GM12878 (cell line): ENCODE data around the gene CARD10. TPM values are rescaled to one million over a fixed set of nuclear protein-coding genes. Genes with fewer than 3 reads are reported as not detected.

Source experiments
- ATAC-seq: fragments of 200-7000 bp; cut with Tn5 transposase; 3 replicates; pipeline ENCODE4 v1.9.1; 2020; ENCODE audit warnings: mild to moderate bottlenecking, moderate library complexity
- BruUV-seq: library from RNA; stranded (reverse); fragments of 400-500 nt; replicated peaks from 2 replicates; lab custom pipeline; 2021; lab: Mats Ljungman, UMichigan
- CTCF ChIA-PET: fragments of 300-600 bp; sonication (Branson Sonifier 250); formaldehyde crosslinking; extraction: SDS; loops from one replicate; lab custom pipeline; 2021; ENCODE audit warnings: inconsistent platforms; lab: Yijun Ruan, JAX
- POLR2A ChIA-PET: fragments of 350-600 bp; formaldehyde crosslinking; extraction: SDS; loops from one replicate; lab custom pipeline; 2021; ENCODE audit warnings: inconsistent platforms; lab: Charles Lee
- RAD21 ChIA-PET: fragments of 300-600 bp; sonication (Branson Sonifier 250); formaldehyde crosslinking; loops from one replicate; lab custom pipeline; 2023; ENCODE audit warnings: antibody characterized with exemption; ENCODE audit not compliant: unreplicated experiment; lab: Charles Lee
- SMC1A ChIA-PET: fragments of 300-600 bp; sonication (Branson Sonifier 250); formaldehyde crosslinking; loops from one replicate; lab custom pipeline; 2023; ENCODE audit not compliant: unreplicated experiment, uncharacterized antibody; lab: Charles Lee
- DNase-seq: peaks from one replicate; pipeline ENCODE4 v3.0.0-alpha.2; 2011; ENCODE audit warnings: low read depth, low spot score
- FAIRE-seq: peaks from 3 replicates; lab custom pipeline; 2011; peaks lifted over from hg19 to GRCh38; lab: Jason Lieb, UNC
- H2AFZ ChIP-seq: 2 replicates; pipeline ENCODE4 v1.6.0; 2011; ENCODE audit warnings: low read depth, low read length, control low read depth; ENCODE audit not compliant: control insufficient read depth
- H3K27ac ChIP-seq: 2 replicates; pipeline ENCODE4 v1.5.1; 2011; ENCODE audit warnings: control low read depth; ENCODE audit not compliant: control insufficient read depth, insufficient read depth
- H3K27me3 ChIP-seq, 2 experiments: replicated peaks in 1 of 2; 2 replicates each; pipeline versions ENCODE4 v1.6.0 to v1.6.1; 2011; ENCODE audit warnings: low read length in 1 of 2; ENCODE audit not compliant: control insufficient read depth in 2 of 2, insufficient read depth in 2 of 2
- H3K36me3 ChIP-seq, 2 experiments: 2 replicates each; pipeline ENCODE4 v1.5.1; 2011; ENCODE audit warnings: low read length in 1 of 2; ENCODE audit not compliant: control insufficient read depth in 2 of 2, insufficient read depth in 2 of 2
- H3K4me1 ChIP-seq: 2 replicates; pipeline ENCODE4 v1.6.1; 2011; ENCODE audit warnings: mild to moderate bottlenecking, low read length, moderate library complexity, mixed read lengths; ENCODE audit not compliant: control insufficient read depth, insufficient read depth
- H3K4me2 ChIP-seq: 2 replicates; pipeline ENCODE4 v1.6.0; 2011; ENCODE audit warnings: control low read depth; ENCODE audit not compliant: control insufficient read depth, insufficient read depth
- H3K4me3 ChIP-seq: fragments of 200-600 bp; sonication (generic); 2 replicates; pipeline ENCODE4 v1.5.1; 2016
- H3K79me2 ChIP-seq: 2 replicates; pipeline ENCODE4 v1.6.0; 2011; ENCODE audit warnings: low read length; ENCODE audit not compliant: control insufficient read depth, insufficient read depth
- H3K9ac ChIP-seq: 2 replicates; pipeline ENCODE4 v1.8.0; 2011; ENCODE audit warnings: low read length, control low read depth, mixed read lengths; ENCODE audit not compliant: control insufficient read depth, insufficient read depth
- H3K9me3 ChIP-seq: replicated peaks from 3 replicates; pipeline ENCODE4 v1.5.1; 2011; ENCODE audit warnings: mild to moderate bottlenecking, low read length; ENCODE audit not compliant: control insufficient read depth, insufficient read depth
- H4K20me1 ChIP-seq: 2 replicates; pipeline ENCODE4 v1.6.0; 2011; ENCODE audit not compliant: control insufficient read depth, insufficient read depth
- BCL11A ChIP-seq: IDR thresholded peaks from 2 replicates; pipeline ENCODE4 v1.6.1; 2011; ENCODE audit warnings: low read depth, low read length
- CBX3 ChIP-seq: fragments of 200-600 bp; sonication (generic); IDR thresholded peaks from 2 replicates; pipeline ENCODE4 v1.6.1; 2016; ENCODE audit warnings: low read depth, borderline replicate concordance
- EGR1 ChIP-seq, 2 experiments: IDR thresholded peaks; 1 replicate in 1 of 2; 2 replicates in 1 of 2; pipeline ENCODE4 v1.6.1; 2011 to 2012; ENCODE audit warnings: low read depth in 2 of 2, low read length in 2 of 2, borderline replicate concordance in 1 of 2, mild to moderate bottlenecking in 1 of 2, moderate library complexity in 1 of 2
- GABPA ChIP-seq: IDR thresholded peaks from 2 replicates; pipeline ENCODE4 v1.6.1; 2014; ENCODE audit warnings: antibody characterized with exemption, low read depth, mild to moderate bottlenecking, inconsistent platforms
- HDAC2 ChIP-seq: fragments of 200-600 bp; sonication (generic); IDR thresholded peaks from 2 replicates; pipeline ENCODE4 v1.6.1; 2017
- KAT2A ChIP-seq: conservative IDR thresholded peaks from 2 replicates; pipeline ENCODE4 v1.6.1; 2011; ENCODE audit warnings: low read depth, low read length; ENCODE audit not compliant: control insufficient read depth
- NFIC ChIP-seq: IDR thresholded peaks from 2 replicates; pipeline ENCODE4 v1.6.1; 2012; ENCODE audit warnings: low read depth, mild to moderate bottlenecking, inconsistent platforms, low read length, moderate library complexity
- NFYA ChIP-seq: IDR thresholded peaks from 2 replicates; pipeline ENCODE4 v1.6.1; 2011; ENCODE audit warnings: low read depth, mild to moderate bottlenecking, low read length, improper control_type of control experiment, borderline replicate concordance
- NR2F1 ChIP-seq: fragments of 450-650 bp; conservative IDR thresholded peaks from 2 replicates; pipeline ENCODE4 v1.6.1; 2017; ENCODE audit warnings: mild to moderate bottlenecking
- PML ChIP-seq: IDR thresholded peaks from 2 replicates; pipeline ENCODE4 v1.6.1; 2012; ENCODE audit warnings: low read length, inconsistent platforms
- RB1 ChIP-seq: fragments of 450-650 bp; formaldehyde crosslinking; IDR thresholded peaks from 2 replicates; pipeline ENCODE4 v1.6.1; 2017; ENCODE audit warnings: mild to moderate bottlenecking, borderline replicate concordance
- SREBF1 ChIP-seq: IDR thresholded peaks from 2 replicates; pipeline ENCODE4 v1.6.1; 2012; ENCODE audit warnings: mild to moderate bottlenecking, low read length
- TCF12 ChIP-seq: IDR thresholded peaks from 2 replicates; pipeline ENCODE4 v1.6.1; 2011; ENCODE audit warnings: low read depth, mild to moderate bottlenecking, low read length
- TCF3 ChIP-seq: IDR thresholded peaks from 2 replicates; pipeline ENCODE4 v1.6.1; 2012; ENCODE audit warnings: low read depth, mild to moderate bottlenecking, low read length, borderline replicate concordance; ENCODE audit not compliant: insufficient read depth
- WGBS: methylation state at CpG from one replicate; pipeline ENCODE4 v1.1.6; 2016; ENCODE audit warnings: low lambda C conversion rate; ENCODE audit not compliant: insufficient replicate concordance, insufficient coverage; ENCODE audit errors: missing lambda C conversion rate; 5-methylcytosine and 5-hydroxymethylcytosine counted together
- in situ Hi-C: fragments of 300-500 bp; cut with MboI; formaldehyde crosslinking; loops from 9 replicates; pipeline ENCODE4 v1.14.3; 2018; ENCODE audit warnings: mixed read lengths
- intact Hi-C: fragments of 100-400 bp; cut with micrococcal nuclease; formaldehyde crosslinking; loops from one replicate; pipeline ENCODE4 v1.14.2; 2022; ENCODE audit not compliant: unreplicated experiment
- polyA plus RNA-seq, 11 experiments: library from polyadenylated mRNA; depleted of rRNA in 4 of 11; unstranded in 6 of 11; stranded (reverse) in 5 of 11; fragments of >200 nt; fragmentation: Nextera tagmentation in 4 of 11; fragmentation: Illumina TruSeq in 1 of 11; extraction: Ambion mirVana in 4 of 11; extraction: Trizol in 1 of 11; gene quantifications; 1 replicate in 1 of 11; 2 replicates in 10 of 11; pipeline versions ENCODE4 v1.2.1 to v1.2.3, GENCODE V29; 2011 to 2016; ENCODE audit warnings: inconsistent platforms in 2 of 11, missing spikeins in 2 of 11, low read depth in 1 of 11
- total RNA-seq, 4 experiments: library from RNA; depleted of rRNA in 3 of 4; stranded (reverse); fragments of >200 nt in 3 of 4; fragmentation: Illumina TruSeq in 1 of 4; extraction: Trizol in 1 of 4; gene quantifications; 2 replicates each; pipeline versions ENCODE4 v1.2.1 to v1.2.3, GENCODE V29; 2013 to 2021
- TF ChIP-seq, protein P1 (sequence below): fragments of 450-650 bp; IDR thresholded peaks from 2 replicates; pipeline ENCODE4 v1.6.1; 2017; ENCODE audit warnings: antibody characterized with exemption, mild to moderate bottlenecking, moderate library complexity
- TF ChIP-seq, protein P2 (sequence below): IDR thresholded peaks from 2 replicates; pipeline ENCODE4 v1.6.1; 2012; ENCODE audit warnings: low read depth, low read length, improper control_type of control experiment

CARD10 gene
- total and polyA plus RNA-seq, 10 of the 15 experiments (the other 5 are each of a cell fraction or from before 2014, with no cell fraction given) = 0.08 to 0.10 (median 0.10) TPM; not detected in 7

DNA sequence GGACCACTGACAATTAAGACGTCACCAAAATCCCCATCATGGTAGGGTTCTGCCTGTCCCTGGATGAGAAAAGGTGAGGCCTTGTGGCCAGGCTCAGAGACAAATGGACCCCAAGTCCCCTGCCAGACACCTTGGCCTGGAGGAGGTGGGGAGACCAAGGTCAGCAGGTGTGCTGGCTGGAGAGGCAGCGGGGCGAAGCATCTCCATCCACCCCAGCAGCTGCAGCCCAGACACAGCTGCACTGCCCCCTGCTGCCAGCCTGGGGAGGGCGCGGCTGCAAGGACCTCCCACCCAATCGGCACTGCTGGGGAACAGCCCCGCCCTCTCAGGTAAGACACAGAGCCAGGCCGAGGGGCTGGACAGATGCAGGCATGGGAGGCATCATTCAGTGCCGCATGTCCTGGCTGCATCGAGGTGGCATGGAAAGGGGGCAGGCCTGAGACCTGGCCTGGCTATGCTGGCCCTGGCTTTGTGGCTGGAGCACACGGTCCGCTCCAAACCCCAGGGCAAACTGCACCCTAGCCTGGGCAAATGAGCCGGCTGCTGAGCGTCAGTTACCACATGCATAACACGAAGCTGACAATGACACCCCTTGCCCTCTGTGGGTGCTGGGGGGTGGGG lies 20.8 kb downstream of the CARD10 start (continued):
- TF ChIP-seq SREBF1 (no peak), TCF3 (peak; percentile 77; the same call in 1 of the 2 replicates), KAT2A (no peak), BCL11A (no peak), NFYA (no peak), TCF12 (0 out of 2 replicates have a peak, but pooled peaks have one; percentile 77)
- TF ChIP-seq, protein P1, sequence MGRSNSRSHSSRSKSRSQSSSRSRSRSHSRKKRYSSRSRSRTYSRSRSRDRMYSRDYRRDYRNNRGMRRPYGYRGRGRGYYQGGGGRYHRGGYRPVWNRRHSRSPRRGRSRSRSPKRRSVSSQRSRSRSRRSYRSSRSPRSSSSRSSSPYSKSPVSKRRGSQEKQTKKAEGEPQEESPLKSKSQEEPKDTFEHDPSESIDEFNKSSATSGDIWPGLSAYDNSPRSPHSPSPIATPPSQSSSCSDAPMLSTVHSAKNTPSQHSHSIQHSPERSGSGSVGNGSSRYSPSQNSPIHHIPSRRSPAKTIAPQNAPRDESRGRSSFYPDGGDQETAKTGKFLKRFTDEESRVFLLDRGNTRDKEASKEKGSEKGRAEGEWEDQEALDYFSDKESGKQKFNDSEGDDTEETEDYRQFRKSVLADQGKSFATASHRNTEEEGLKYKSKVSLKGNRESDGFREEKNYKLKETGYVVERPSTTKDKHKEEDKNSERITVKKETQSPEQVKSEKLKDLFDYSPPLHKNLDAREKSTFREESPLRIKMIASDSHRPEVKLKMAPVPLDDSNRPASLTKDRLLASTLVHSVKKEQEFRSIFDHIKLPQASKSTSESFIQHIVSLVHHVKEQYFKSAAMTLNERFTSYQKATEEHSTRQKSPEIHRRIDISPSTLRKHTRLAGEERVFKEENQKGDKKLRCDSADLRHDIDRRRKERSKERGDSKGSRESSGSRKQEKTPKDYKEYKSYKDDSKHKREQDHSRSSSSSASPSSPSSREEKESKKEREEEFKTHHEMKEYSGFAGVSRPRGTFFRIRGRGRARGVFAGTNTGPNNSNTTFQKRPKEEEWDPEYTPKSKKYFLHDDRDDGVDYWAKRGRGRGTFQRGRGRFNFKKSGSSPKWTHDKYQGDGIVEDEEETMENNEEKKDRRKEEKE = no peak
- TF ChIP-seq, all 136 proteins: peak for 8

DNA sequence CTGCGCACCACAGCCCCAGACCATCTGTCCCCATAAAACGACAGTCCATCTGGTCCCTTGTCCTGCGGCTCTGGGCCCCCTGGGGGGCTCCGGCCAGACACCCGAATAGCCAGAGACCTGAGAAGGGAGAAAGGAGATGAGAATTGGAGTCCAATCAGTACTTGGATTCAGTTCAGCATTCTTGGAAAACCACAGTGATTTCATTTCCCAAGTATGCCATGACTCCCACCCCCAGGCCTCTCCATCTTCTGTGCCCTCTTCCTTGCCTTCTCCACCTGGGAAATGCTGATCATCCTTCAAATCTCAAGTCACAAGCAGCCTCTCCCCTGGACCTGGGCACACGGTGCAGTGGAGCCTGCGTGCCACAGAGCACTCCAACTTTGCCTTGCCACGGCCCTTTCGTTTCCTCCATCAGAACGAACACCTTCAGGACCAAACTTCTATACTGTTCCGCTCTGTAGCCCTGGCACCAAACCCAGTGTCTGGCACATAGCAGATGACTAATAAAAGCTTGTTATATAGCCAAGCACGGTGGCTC lies 22.1 kb downstream of the CARD10 start:
- Histone ChIP-seq H3K4me3 (no peak overlapping the region), H2AFZ (no peak overlapping the region), H3K36me3 (no peaks in the 10 kb centered on the region), H3K27ac (no peak overlapping the region), H3K4me2 (no peak overlapping the region), H4K20me1 (no peaks in the 10 kb centered on the region), H3K9me3 (no peaks in the 10 kb centered on the region), H3K9ac (no peak overlapping the region), H3K4me1 (no peaks in the 10 kb centered on the region), H3K27me3 (peaks cover 0 to 3% of the 10 kb centered on the region in 2 experiments; a peak in 2 of 4 replicates), H3K79me2 (no peaks in the 10 kb centered on the region)
- FAIRE-seq (no peak), ATAC-seq (no peak), DNase-seq (no peak)
- CTCF ChIA-PET = interaction anchor here (0.9 to 11.5 kb wide), 7 partner anchors 8 to 183 kb away, joined by 3 to 75 read pairs (median 6); partner anchors contain the start of gene MFNG
- TF ChIP-seq, protein P2, sequence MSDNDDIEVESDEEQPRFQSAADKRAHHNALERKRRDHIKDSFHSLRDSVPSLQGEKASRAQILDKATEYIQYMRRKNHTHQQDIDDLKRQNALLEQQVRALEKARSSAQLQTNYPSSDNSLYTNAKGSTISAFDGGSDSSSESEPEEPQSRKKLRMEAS = no peak
- TF ChIP-seq EGR1 (IDR thresholded peaks at IDR 0.05; ENCODE audit: borderline replicate concordance in 1 of 2, low read depth in 2 of 2, low read length in 2 of 2) (no peak), GABPA (no peak), CBX3 (no peak), NR2F1 (no peak), RB1 (no peak), NFIC (no peak), HDAC2 (no peak), PML (no peak), TCF12 (no peak)
- SMC1A ChIA-PET = interaction anchor here (1.1 to 1.2 kb wide), 2 partner anchors 11 kb away, joined by 3 to 4 read pairs; partner anchors contain the start of gene MFNG
- 64% methylated on average over 12 of the region's 12 CpGs for WGBS
- intact Hi-C loops (no loop called here), in situ Hi-C loops (no loop called here)
- RAD21 ChIA-PET = interaction anchor here (3.2 kb wide), 1 partner anchor 25 kb away, joined by 12 read pairs; no protein-coding TSS in a partner anchor
- POLR2A ChIA-PET = interaction anchor here (0.6 kb wide), 1 partner anchor 23 kb away, joined by 3 read pairs; no protein-coding TSS in a partner anchor
- no TSS peak for BruUV-seq
